ENCODE measurements around the gene MEIS1.

GRCh38 chr2:66517772-66518171 lies 82.8 kb downstream of the MEIS1 start:
- TF ChIP-seq, protein P1, sequence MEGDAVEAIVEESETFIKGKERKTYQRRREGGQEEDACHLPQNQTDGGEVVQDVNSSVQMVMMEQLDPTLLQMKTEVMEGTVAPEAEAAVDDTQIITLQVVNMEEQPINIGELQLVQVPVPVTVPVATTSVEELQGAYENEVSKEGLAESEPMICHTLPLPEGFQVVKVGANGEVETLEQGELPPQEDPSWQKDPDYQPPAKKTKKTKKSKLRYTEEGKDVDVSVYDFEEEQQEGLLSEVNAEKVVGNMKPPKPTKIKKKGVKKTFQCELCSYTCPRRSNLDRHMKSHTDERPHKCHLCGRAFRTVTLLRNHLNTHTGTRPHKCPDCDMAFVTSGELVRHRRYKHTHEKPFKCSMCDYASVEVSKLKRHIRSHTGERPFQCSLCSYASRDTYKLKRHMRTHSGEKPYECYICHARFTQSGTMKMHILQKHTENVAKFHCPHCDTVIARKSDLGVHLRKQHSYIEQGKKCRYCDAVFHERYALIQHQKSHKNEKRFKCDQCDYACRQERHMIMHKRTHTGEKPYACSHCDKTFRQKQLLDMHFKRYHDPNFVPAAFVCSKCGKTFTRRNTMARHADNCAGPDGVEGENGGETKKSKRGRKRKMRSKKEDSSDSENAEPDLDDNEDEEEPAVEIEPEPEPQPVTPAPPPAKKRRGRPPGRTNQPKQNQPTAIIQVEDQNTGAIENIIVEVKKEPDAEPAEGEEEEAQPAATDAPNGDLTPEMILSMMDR (conservative IDR thresholded peaks at IDR 0.05; ENCODE audit: low read depth, low read length), result no peak
- TF ChIP-seq EZH2 (IDR thresholded peaks at IDR 0.05; ENCODE audit: borderline replicate concordance, low read depth, low read length, poor library complexity, severe bottlenecking), result no peak
